K562 (cell line): ENCODE data around the gene CHCHD6.

Experiments used
- ATF3 ChIP-seq, 2 experiments: fragments of 450-650 bp in 1 of 2; sonication (generic) in 1 of 2; formaldehyde crosslinking in 1 of 2; IDR thresholded peaks in 1 of 2; conservative IDR thresholded peaks in 1 of 2; 2 replicates each; pipeline versions ENCODE4 v1.6.1 to v1.8.1; 2016 to 2023; ENCODE audit warnings: mild to moderate bottlenecking in 2 of 2, moderate library complexity in 2 of 2, inconsistent platforms in 1 of 2, missing genetic modification reagents in 1 of 2
- CTCF ChIP-seq, 3 experiments: IDR thresholded peaks in 2 of 3; conservative IDR thresholded peaks in 1 of 3; 2 replicates each; pipeline ENCODE4 v1.5.1; 2011 to 2012; ENCODE audit warnings: low read length in 3 of 3, mild to moderate bottlenecking in 3 of 3, control low read depth in 2 of 3, improper control_type of control experiment in 1 of 3, inconsistent platforms in 1 of 3, low read depth in 1 of 3, mixed read lengths in 1 of 3, moderate library complexity in 1 of 3; ENCODE audit not compliant: insufficient read depth in 2 of 3
- ELF1 ChIP-seq: fragments of 200-800 bp; sonication (Bioruptor generic); IDR thresholded peaks from 2 replicates; pipeline ENCODE4 v1.6.1; 2016; ENCODE audit warnings: missing genetic modification characterization, missing compliant biosample characterization
- EZH2 ChIP-seq: IDR thresholded peaks from 2 replicates; pipeline ENCODE4 v1.6.1; 2012; ENCODE audit warnings: low read depth, mild to moderate bottlenecking, inconsistent platforms, low read length, borderline replicate concordance
- GATAD2A ChIP-seq: fragments of 450-650 bp; IDR thresholded peaks from 2 replicates; pipeline ENCODE4 v1.6.1; 2017
- MBD1 ChIP-seq: fragments of 250-450 bp; sonication (Bioruptor Pico); IDR thresholded peaks from 2 replicates; pipeline ENCODE4 v1.8.0; 2022; ENCODE audit warnings: inconsistent platforms
- SMARCE1 ChIP-seq: fragments of 450-650 bp; IDR thresholded peaks from 2 replicates; pipeline ENCODE4 v1.7.1; 2016; ENCODE audit warnings: mild to moderate bottlenecking
- SP2 ChIP-seq: IDR thresholded peaks from 2 replicates; pipeline ENCODE4 v1.6.1; 2011; ENCODE audit warnings: mild to moderate bottlenecking, low read depth, low read length, moderate library complexity; ENCODE audit not compliant: poor library complexity, severe bottlenecking; ENCODE audit errors: extremely low read depth
- TEAD2 ChIP-seq: fragments of 450-650 bp; IDR thresholded peaks from 2 replicates; pipeline ENCODE4 v1.6.1; 2016; ENCODE audit warnings: missing genetic modification characterization, control low read depth, missing compliant biosample characterization
- ZBTB33 ChIP-seq: sonication (generic); formaldehyde crosslinking; IDR thresholded peaks from 2 replicates; pipeline ENCODE4 v1.8.1; 2023; ENCODE audit warnings: mild to moderate bottlenecking, missing genetic modification reagents
- ZNF174 ChIP-seq: fragments of 250-450 bp; sonication (Bioruptor Pico); IDR thresholded peaks from 2 replicates; pipeline ENCODE4 v1.4.0; 2020; ENCODE audit warnings: mild to moderate bottlenecking
- ZNF274 ChIP-seq: IDR thresholded peaks from 2 replicates; pipeline ENCODE4 v1.6.1; 2011; ENCODE audit warnings: low read depth, mild to moderate bottlenecking, low read length, moderate library complexity, borderline replicate concordance
- ZNF280B ChIP-seq: fragments of 250-450 bp; sonication (Bioruptor Pico); IDR thresholded peaks from 2 replicates; pipeline ENCODE4 v1.5.1; 2021; ENCODE audit warnings: mild to moderate bottlenecking
- ZNF830 ChIP-seq: fragments of 250-450 bp; sonication (Bioruptor Pico); IDR thresholded peaks from 2 replicates; pipeline ENCODE4 v1.5.0; 2021; ENCODE audit warnings: mild to moderate bottlenecking

GRCh38 chr3:126957776-126958637 is 254.0 kb downstream of the CHCHD6 start:
- TF ChIP-seq ZBTB33 (CRISPR knock-in tag) (no peak), ELF1 (tag) (no peak), ZNF280B (no peak), ZNF830 (CRISPR knock-in tag) (no peak), EZH2 (no peak), SMARCE1 (no peak), SP2 (no peak), CTCF (IDR thresholded peaks at IDR 0.05 in 2 of 3, conservative IDR thresholded peaks at IDR 0.05 in 1 of 3; ENCODE audit: insufficient read depth in 2 of 3, low read depth in 1 of 3, low read length in 3 of 3) (no peak), MBD1 (no peak), ZNF174 (CRISPR knock-in tag) (no peak), ZNF274 (no peak), GATAD2A (no peak), TEAD2 (no peak), ATF3 (IDR thresholded peaks at IDR 0.05) (no peak), ATF3 (CRISPR knock-in tag; conservative IDR thresholded peaks at IDR 0.05) (no peak)
